Loucy (cell line): ENCODE results near the gene PAPPA2.

ENCODE experiments used
- CTCF ChIP-seq: fragments of 200-600 bp; sonication (generic); conservative IDR thresholded peaks from 2 replicates; pipeline ENCODE4 v1.5.1; 2014; ENCODE audit warnings: mild to moderate bottlenecking, antibody characterized with exemption, low read length
- EZH2phosphoT487 ChIP-seq: fragments of 200-600 bp; IDR thresholded peaks from 2 replicates; pipeline ENCODE4 v1.6.1; 2018; ENCODE audit warnings: antibody characterized with exemption, mild to moderate bottlenecking, moderate library complexity, borderline replicate concordance

DNA sequence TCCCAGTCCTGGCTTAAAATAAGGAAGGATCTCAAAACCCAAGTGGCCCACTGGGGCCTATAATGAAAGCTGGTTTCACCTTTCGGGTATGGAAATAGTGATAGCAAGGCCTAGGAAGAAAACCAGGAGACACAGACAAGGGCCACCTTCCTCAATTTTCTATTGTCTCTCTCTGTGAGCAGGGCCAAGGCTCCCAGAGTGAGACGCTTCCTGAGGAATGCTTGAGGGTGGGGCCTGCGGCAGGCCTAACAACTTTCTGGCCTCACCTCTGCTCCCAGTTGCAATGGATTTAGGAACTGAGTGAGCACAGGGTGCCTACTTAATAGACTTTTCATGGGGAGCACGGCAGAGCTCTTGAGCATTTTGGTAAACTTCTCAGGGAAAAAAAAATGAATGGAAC, 400.6 kb downstream of the PAPPA2 start:
- TF ChIP-seq CTCF (no peak), EZH2phosphoT487 (no peak)
